Thyroid gland (tissue), 4 donors: ENCODE measurements around the gene OLFM1.

Experiments
- CTCF ChIP-seq, 6 experiments: fragments of 200-600 bp in 3 of 6; fragments of 450-650 bp in 3 of 6; sonication (generic) in 3 of 6; IDR thresholded peaks; one replicate each; pipeline ENCODE4 v1.5.1; 2016 to 2019; ENCODE audit warnings: antibody characterized with exemption in 6 of 6, mild to moderate bottlenecking in 2 of 6, inconsistent platforms in 1 of 6, moderate library complexity in 1 of 6
- POLR2A ChIP-seq, 2 donors: fragments of 450-650 bp; IDR thresholded peaks; one replicate each; pipeline ENCODE4 v1.6.1; 2017; ENCODE audit warnings: antibody characterized with exemption in 2 of 2, mild to moderate bottlenecking in 2 of 2, moderate library complexity in 1 of 2

GRCh38 chr9:135146766-135147473, 59.5 kb downstream of the OLFM1 start:
- TF ChIP-seq CTCF (IDR thresholded peaks at IDR 0.05) (no peak), POLR2A (IDR thresholded peaks at IDR 0.05) (no peak)
